ENCODE measurements around the gene MEGF11.

DNA sequence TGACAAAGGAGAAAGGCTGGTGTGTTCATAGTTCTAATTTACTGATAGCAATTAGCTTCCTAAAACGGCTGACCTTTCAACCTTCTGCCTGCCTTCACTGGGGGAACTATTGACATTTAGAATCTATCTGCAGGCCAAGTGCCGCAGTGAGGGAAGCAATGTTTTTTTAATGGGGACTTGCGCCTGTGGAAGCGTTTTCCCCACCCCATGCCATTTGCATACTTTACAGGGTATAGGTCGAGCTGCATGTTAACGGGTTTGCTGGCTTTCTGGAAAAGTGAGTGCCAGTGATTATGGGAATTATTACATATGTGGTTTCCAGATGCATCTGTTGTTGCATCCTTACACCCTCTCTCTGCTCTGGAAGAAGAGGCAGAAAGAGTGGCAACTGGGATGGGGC lies 204.2 kb downstream of the MEGF11 start:
- TF ChIP-seq, protein P1, sequence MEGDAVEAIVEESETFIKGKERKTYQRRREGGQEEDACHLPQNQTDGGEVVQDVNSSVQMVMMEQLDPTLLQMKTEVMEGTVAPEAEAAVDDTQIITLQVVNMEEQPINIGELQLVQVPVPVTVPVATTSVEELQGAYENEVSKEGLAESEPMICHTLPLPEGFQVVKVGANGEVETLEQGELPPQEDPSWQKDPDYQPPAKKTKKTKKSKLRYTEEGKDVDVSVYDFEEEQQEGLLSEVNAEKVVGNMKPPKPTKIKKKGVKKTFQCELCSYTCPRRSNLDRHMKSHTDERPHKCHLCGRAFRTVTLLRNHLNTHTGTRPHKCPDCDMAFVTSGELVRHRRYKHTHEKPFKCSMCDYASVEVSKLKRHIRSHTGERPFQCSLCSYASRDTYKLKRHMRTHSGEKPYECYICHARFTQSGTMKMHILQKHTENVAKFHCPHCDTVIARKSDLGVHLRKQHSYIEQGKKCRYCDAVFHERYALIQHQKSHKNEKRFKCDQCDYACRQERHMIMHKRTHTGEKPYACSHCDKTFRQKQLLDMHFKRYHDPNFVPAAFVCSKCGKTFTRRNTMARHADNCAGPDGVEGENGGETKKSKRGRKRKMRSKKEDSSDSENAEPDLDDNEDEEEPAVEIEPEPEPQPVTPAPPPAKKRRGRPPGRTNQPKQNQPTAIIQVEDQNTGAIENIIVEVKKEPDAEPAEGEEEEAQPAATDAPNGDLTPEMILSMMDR (IDR thresholded peaks at IDR 0.05) = no peak
- TF ChIP-seq POLR2A (IDR thresholded peaks at IDR 0.05) = no peak
- TF ChIP-seq POLR2AphosphoS5 (IDR thresholded peaks at IDR 0.05) = no peak
